Measurements from ENCODE around the gene NUDT5.

GRCh38 chr10:12237265-12238220 is 41.9 kb upstream of the NUDT5 start:
- TF ChIP-seq CTCF (IDR thresholded peaks at IDR 0.05; ENCODE audit: low read depth, low read length, poor library complexity, severe bottlenecking) (no peak), EZH2phosphoT487 (IDR thresholded peaks at IDR 0.05; ENCODE audit: borderline replicate concordance, low read length) (no peak)
